ENCODE data around the gene FNDC1.

The FNDC1 gene

GRCh38 chr6:159131709-159132108, 37.5 kb upstream of the FNDC1 start:
- H3K4me1 ChIP-seq (ENCODE audit: control insufficient read depth, insufficient read depth, low read length, poor library complexity, severe bottlenecking): no peaks in the 10 kb centered on the region
- 89 to 95% methylated on average over 2 to 4 of the region's 6 CpGs for WGBS, 2 experiments (ENCODE audit: insufficient coverage in 2 of 2)

GRCh38 chr6:159132664-159133063, 36.5 kb upstream of the FNDC1 start:
- H3K36me3 ChIP-seq (ENCODE audit: control insufficient read depth, insufficient read depth, low read length): no peaks in the 10 kb centered on the region
- H3K9me3 ChIP-seq (ENCODE audit: control insufficient read depth, low read length): no peaks in the 10 kb centered on the region
- 84 to 92% methylated on average over 9 to 12 of the region's 15 CpGs for WGBS, 2 experiments (ENCODE audit: insufficient coverage in 2 of 2)
- H3K4me3 ChIP-seq (ENCODE audit: extremely low read depth, insufficient read depth, low read length, poor library complexity, severe bottlenecking): no peak overlapping the region
- H3K27ac ChIP-seq (ENCODE audit: low read depth, low read length, severe bottlenecking): no peak overlapping the region
- H3K4me1 ChIP-seq (ENCODE audit: control insufficient read depth, insufficient read depth, low read length, poor library complexity, severe bottlenecking): no peaks in the 10 kb centered on the region

More at GRCh38 chr6:159131709-159132108, 37.5 kb upstream of the FNDC1 start:
- Histone ChIP-seq H3K27ac (ENCODE audit: low read depth, low read length, severe bottlenecking) (no peak overlapping the region), H3K36me3 (ENCODE audit: control insufficient read depth, insufficient read depth, low read length) (no peaks in the 10 kb centered on the region), H3K4me3 (ENCODE audit: extremely low read depth, insufficient read depth, low read length, poor library complexity, severe bottlenecking) (no peak overlapping the region), H3K9me3 (ENCODE audit: control insufficient read depth, low read length) (no peaks in the 10 kb centered on the region)

DNA sequence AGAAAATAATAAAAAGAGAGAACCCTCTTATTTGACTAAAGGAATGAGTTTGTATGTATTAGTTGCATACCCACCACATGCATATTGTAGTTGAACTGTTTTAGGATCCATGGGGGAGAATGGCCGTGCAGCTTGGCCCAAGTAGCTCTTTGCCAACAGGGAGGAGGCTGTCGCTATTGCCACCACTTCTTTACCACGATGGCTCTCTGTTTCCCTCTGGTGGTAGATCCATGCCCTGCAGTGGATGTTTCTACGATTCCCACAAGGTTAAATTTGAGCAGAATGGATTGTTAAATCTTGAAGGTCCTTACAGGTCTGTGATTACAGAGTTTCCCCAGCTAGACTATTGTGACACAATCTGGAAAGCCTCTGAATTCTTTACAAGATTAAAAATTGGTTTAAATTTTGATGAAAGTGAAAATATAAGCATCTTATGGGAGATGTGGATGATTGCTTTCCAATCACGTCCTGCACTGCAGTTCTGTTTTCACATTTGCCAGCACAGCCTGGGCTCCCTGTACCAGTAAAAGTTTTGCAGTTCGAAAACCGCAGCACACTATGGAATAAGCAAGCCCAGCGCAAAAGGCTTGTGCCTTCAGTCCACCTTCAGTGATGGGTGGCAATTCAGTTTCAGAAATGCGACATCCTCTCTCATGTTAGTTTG, 34.4 kb upstream of the FNDC1 start:
- WGBS, 2 experiments (ENCODE audit: insufficient coverage in 2 of 2): 4 to 37% methylated on average over 3 to 5 of the region's 9 CpGs
- no peak overlapping the region for H3K27ac ChIP-seq (ENCODE audit: low read depth, low read length, severe bottlenecking)
- H3K9me3 ChIP-seq (ENCODE audit: control insufficient read depth, low read length): no peaks in the 10 kb centered on the region
- H3K36me3 ChIP-seq (ENCODE audit: control insufficient read depth, insufficient read depth, low read length): no peaks in the 10 kb centered on the region
- no peaks in the 10 kb centered on the region for H3K4me1 ChIP-seq (ENCODE audit: control insufficient read depth, insufficient read depth, low read length, poor library complexity, severe bottlenecking)
- H3K4me3 ChIP-seq (ENCODE audit: extremely low read depth, insufficient read depth, low read length, poor library complexity, severe bottlenecking): no peak overlapping the region

- Histone ChIP-seq H3K36me3 (ENCODE audit: control insufficient read depth, insufficient read depth, low read length) (no peaks in the 10 kb centered on the region), H3K4me3 (ENCODE audit: extremely low read depth, insufficient read depth, low read length, poor library complexity, severe bottlenecking) (no peak overlapping the region), H3K9me3 (ENCODE audit: control insufficient read depth, low read length) (no peaks in the 10 kb centered on the region), H3K27ac (ENCODE audit: low read depth, low read length, severe bottlenecking) (no peak overlapping the region), H3K4me1 (ENCODE audit: control insufficient read depth, insufficient read depth, low read length, poor library complexity, severe bottlenecking) (no peaks in the 10 kb centered on the region)
- WGBS, 2 experiments (ENCODE audit: insufficient coverage in 2 of 2): 84 to 87% methylated on average over 3 to 5 of the region's 5 CpGs
Measured at GRCh38 chr6:159137676-159138075, 31.5 kb upstream of the FNDC1 start.

DNA sequence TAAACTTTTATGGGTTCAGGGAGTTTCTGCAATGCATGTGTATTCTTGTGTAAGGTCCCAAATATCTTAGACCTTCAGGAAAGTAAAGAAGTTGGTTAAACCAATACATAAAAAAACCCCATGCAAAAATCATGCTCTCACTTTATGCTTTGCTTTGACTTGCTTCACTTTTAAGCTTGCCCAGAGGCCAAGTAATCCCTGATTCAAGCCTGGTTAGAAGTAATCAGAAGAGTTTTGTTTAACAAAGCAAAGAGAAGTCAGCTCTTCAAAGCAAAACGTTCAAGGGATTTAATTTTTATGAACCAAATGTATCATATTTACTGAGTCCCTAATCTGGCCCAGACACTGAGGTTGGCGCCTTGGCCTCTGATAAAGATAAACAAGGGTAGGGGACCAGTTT, 26.7 kb upstream of the FNDC1 start:
- no peak overlapping the region for H3K27ac ChIP-seq (ENCODE audit: low read depth, low read length, severe bottlenecking)
- no peaks in the 10 kb centered on the region for H3K4me1 ChIP-seq (ENCODE audit: control insufficient read depth, insufficient read depth, low read length, poor library complexity, severe bottlenecking)
- no peaks in the 10 kb centered on the region for H3K9me3 ChIP-seq (ENCODE audit: control insufficient read depth, low read length)
- WGBS, 2 experiments (ENCODE audit: insufficient coverage in 2 of 2): 100% methylated on average over 1 of the region's 2 CpGs
- H3K4me3 ChIP-seq (ENCODE audit: extremely low read depth, insufficient read depth, low read length, poor library complexity, severe bottlenecking): no peak overlapping the region
- no peaks in the 10 kb centered on the region for H3K36me3 ChIP-seq (ENCODE audit: control insufficient read depth, insufficient read depth, low read length)

DNA sequence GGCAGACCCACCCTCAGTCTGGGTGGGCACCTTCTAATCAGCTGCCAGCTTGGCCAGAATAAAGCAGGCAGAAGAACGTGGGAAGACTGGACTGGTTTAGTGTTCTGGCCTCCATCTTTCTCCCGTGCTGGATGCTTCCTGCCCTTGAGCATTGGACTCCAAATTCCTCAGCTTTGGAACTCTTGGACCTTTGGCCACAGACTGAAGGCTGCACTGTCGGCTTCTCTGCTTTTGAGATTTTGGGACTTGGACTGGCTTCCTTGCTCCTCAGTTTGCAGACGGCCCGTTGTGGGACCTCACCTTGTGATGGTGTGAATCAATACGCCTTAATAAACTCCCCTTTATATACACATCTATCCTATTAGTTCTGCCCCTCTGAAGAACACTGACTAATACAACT, 20.6 kb upstream of the FNDC1 start:
- H3K27ac ChIP-seq (ENCODE audit: low read depth, low read length, severe bottlenecking): no peak overlapping the region
- 76 to 77% methylated on average over 4 to 5 of the region's 6 CpGs for WGBS, 2 experiments (ENCODE audit: insufficient coverage in 2 of 2)
- H3K4me1 ChIP-seq (ENCODE audit: control insufficient read depth, insufficient read depth, low read length, poor library complexity, severe bottlenecking): no peaks in the 10 kb centered on the region
- no peak overlapping the region for H3K4me3 ChIP-seq (ENCODE audit: extremely low read depth, insufficient read depth, low read length, poor library complexity, severe bottlenecking)
- H3K36me3 ChIP-seq (ENCODE audit: control insufficient read depth, insufficient read depth, low read length): no peaks in the 10 kb centered on the region
- no peaks in the 10 kb centered on the region for H3K9me3 ChIP-seq (ENCODE audit: control insufficient read depth, low read length)

DNA sequence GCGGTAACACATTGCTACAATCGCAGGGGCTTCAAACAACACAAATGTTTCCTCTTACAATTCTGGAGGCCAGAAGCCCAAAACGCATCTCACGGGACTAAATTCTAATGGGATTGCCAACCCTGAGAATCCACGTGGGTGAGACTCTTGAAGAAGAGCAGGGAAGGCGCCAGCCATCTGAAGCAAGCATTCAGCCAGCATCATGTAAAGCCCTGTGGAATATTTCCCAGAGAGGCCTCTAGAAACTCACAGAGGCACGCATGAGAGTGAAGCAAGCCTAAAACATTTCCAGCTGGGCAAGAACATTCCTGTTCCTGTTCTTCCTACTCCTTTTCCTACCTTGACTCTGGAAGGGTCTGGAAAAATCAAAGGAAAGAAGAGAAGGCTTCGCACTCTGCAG, 19.6 kb upstream of the FNDC1 start:
- Histone ChIP-seq H3K4me1 (ENCODE audit: control insufficient read depth, insufficient read depth, low read length, poor library complexity, severe bottlenecking) (no peaks in the 10 kb centered on the region), H3K4me3 (ENCODE audit: extremely low read depth, insufficient read depth, low read length, poor library complexity, severe bottlenecking) (no peak overlapping the region), H3K9me3 (ENCODE audit: control insufficient read depth, low read length) (no peaks in the 10 kb centered on the region), H3K27ac (ENCODE audit: low read depth, low read length, severe bottlenecking) (no peak overlapping the region), H3K36me3 (ENCODE audit: control insufficient read depth, insufficient read depth, low read length) (no peaks in the 10 kb centered on the region)
- WGBS, 2 experiments (ENCODE audit: insufficient coverage in 2 of 2): 84 to 85% methylated on average over 7 of the region's 8 CpGs

- H3K4me3 ChIP-seq (ENCODE audit: extremely low read depth, insufficient read depth, low read length, poor library complexity, severe bottlenecking): no peak overlapping the region
- WGBS, 2 experiments (ENCODE audit: insufficient coverage in 2 of 2): no CpG with 5 or more reads among the region's 7 CpGs
- peaks cover 3% of the 10 kb centered on the region for H3K9me3 ChIP-seq (ENCODE audit: control insufficient read depth, low read length)
- no peak overlapping the region for H3K27ac ChIP-seq (ENCODE audit: low read depth, low read length, severe bottlenecking)
- no peaks in the 10 kb centered on the region for H3K4me1 ChIP-seq (ENCODE audit: control insufficient read depth, insufficient read depth, low read length, poor library complexity, severe bottlenecking)
- no peaks in the 10 kb centered on the region for H3K36me3 ChIP-seq (ENCODE audit: control insufficient read depth, insufficient read depth, low read length)
Measured at GRCh38 chr6:159151266-159151855, 17.8 kb upstream of the FNDC1 start.

DNA sequence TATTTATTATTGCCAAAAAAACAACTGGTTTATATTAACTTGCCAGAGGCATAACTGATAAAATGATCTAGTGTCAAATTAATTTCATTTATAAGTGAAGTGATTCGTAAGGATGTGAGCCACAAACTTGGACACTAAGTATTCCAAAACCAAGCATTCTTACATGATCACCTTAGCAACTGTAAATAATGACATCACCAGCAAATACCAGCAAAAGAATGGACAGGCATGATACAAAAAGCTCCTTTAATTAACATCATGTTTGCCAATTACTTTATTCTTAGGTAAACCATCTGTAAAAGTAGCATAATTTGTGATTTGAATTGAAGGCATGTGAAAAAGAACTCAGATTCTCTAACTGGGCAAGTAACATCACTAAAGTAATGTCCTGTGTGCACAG, 17.2 kb upstream of the FNDC1 start:
- no CpG with 5 or more reads among the region's 1 CpG for WGBS, 2 experiments (ENCODE audit: insufficient coverage in 2 of 2)
- peaks cover 3% of the 10 kb centered on the region for H3K9me3 ChIP-seq (ENCODE audit: control insufficient read depth, low read length)

DNA sequence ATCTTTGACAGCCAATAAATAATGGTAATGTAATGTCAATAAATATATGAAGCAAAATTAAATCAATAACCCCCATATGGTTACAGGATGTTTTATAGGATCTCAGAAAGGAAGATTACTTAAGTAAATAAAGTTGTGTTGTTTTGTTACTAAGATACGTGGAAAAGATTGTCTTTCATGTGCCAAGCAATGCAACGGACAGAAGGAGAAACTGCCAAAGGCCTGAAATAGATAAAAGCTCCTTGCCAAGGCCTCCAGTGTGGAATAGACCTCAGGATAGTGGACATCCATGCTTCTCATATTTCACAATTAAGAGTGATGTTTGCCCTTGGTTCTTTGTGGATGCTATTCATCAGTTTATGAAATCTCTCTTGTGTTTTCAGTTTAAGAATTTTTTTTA, 16.4 kb upstream of the FNDC1 start:
- Histone ChIP-seq H3K27ac (ENCODE audit: low read depth, low read length, severe bottlenecking) (no peak overlapping the region), H3K9me3 (ENCODE audit: control insufficient read depth, low read length) (peaks cover 3% of the 10 kb centered on the region), H3K36me3 (ENCODE audit: control insufficient read depth, insufficient read depth, low read length) (no peaks in the 10 kb centered on the region), H3K4me1 (ENCODE audit: control insufficient read depth, insufficient read depth, low read length, poor library complexity, severe bottlenecking) (no peaks in the 10 kb centered on the region), H3K4me3 (ENCODE audit: extremely low read depth, insufficient read depth, low read length, poor library complexity, severe bottlenecking) (no peak overlapping the region)
- WGBS, 2 experiments (ENCODE audit: insufficient coverage in 2 of 2): 77 to 100% methylated on average over 2 of the region's 2 CpGs

More for the DNA sequence above, 17.2 kb upstream of the FNDC1 start:
- Histone ChIP-seq H3K27ac (ENCODE audit: low read depth, low read length, severe bottlenecking) (no peak overlapping the region), H3K4me3 (ENCODE audit: extremely low read depth, insufficient read depth, low read length, poor library complexity, severe bottlenecking) (no peak overlapping the region), H3K4me1 (ENCODE audit: control insufficient read depth, insufficient read depth, low read length, poor library complexity, severe bottlenecking) (no peaks in the 10 kb centered on the region), H3K36me3 (ENCODE audit: control insufficient read depth, insufficient read depth, low read length) (no peaks in the 10 kb centered on the region)

DNA sequence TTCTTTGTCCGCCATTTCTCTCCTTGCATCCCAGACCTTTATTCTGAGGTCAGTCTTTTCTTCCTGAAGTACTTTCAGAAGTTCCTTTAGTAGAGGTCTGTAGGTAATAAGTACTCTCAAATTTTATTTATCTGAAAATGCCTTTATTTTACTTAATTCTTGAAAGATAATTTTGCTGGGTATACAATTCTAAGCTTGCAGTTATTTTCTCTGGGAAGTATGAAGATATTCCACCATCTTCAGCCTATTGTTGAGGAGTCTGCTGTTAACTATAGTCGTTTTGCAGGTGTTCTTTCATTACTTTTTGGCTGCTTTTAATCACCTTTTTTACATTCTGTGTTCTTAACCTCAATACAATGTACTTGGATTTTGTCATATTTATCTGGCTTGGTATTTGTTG, 13.5 kb upstream of the FNDC1 start:
- Histone ChIP-seq H3K27ac (ENCODE audit: low read depth, low read length, severe bottlenecking) (no peak overlapping the region), H3K36me3 (ENCODE audit: control insufficient read depth, insufficient read depth, low read length) (no peaks in the 10 kb centered on the region), H3K4me1 (ENCODE audit: control insufficient read depth, insufficient read depth, low read length, poor library complexity, severe bottlenecking) (no peaks in the 10 kb centered on the region), H3K4me3 (ENCODE audit: extremely low read depth, insufficient read depth, low read length, poor library complexity, severe bottlenecking) (no peak overlapping the region), H3K9me3 (ENCODE audit: control insufficient read depth, low read length) (peaks cover 3% of the 10 kb centered on the region)
- WGBS, 2 experiments (ENCODE audit: insufficient coverage in 2 of 2): no CpG with 5 or more reads among the region's 2 CpGs

Measured in mesodermal cell (in vitro differentiated cells).